Activated CD4-positive, alpha-beta T cell treated with anti-CD3 and anti-CD28 coated beads, Interleukin-2, amount 50 U/mL, for 24 hours (primary cell): Measurements from ENCODE around the gene OR9I1.

Experiments used
- DNase-seq, 2 donors: peaks; one replicate each; pipeline ENCODE4 v3.0.0-alpha.2; 2020; ENCODE audit warnings: low read depth in 1 of 2, low spot score in 1 of 2

The OR9I1 gene

DNA sequence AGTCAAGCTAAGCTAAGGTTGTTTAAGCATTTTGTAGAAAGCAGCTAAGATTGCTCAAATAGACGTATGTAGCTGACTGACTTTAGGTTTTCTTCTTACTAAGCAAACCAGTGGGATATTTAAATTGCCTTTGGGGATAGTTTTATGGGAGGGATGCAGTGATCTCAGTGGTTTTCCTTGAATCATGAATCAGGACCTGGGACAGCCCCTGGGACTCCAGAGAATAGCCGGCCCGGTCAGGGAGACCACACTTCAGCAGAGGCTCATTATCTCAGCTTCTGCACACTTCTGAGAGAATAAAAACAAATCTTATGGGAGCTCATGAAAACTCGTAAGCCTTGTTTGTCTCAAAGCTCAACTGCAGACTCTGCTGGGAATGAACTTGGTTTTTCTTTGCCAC, at the start of gene OR9I1:
Gene OR9I1 (minus strand): TSS at position 62 of the 400 bp plus-strand sequence. CDS start 6,086 bp downstream, outside the sequence.
- no peak for DNase-seq

DNA sequence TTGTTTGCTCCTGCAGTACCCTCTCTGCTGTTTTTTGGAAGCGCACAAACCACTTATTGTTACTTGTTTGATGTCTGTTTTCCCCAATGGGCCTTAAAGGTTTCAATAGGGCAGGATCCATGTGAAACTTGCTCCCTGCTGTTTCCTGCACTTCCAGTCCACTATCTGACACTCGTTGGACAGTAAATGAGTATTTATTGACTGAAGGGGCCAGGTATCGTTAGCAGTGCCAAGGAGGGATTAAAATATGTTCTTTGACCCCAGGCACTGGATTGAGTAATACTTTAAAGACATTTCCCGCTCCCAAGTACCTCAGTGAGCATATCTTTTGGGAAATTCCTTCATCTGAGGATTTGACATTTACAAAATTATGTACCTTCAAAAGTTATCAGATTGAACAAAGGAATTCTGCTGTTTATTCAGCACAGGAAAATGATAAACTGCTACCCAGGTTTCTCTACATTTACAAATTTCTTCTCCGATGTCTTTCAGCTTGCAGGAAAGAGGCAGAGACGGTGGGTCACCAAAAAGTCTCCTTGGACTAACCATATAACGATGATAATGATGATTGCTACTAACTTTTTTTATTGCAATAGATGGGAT, 40.3 kb upstream of the OR9I1 start:
- no peak for DNase-seq

DNA sequence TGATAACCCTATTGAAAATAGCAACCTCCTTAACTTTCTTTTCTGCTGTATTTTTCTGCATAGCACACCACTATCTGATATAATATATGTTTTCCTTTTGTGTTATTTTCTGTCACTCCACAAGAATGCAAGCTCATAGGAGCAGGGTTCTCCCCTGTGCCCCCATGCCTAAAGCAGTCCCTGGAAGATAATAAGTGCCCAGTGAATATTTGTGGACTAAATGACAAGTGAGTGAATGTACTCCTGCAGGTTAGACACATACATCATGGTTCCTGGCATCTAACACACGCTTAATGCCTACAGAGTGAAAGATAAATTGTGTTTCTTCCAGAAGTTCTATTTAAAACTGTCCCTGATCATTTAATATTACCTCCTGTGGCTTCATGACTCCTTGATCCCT, 39.7 kb upstream of the OR9I1 start:
- DNase-seq = no peak

- no peak for DNase-seq
Observed at GRCh38 chr11:58164389-58164788, 39.1 kb upstream of the OR9I1 start.

GRCh38 chr11:58152781-58153180, 27.5 kb upstream of the OR9I1 start:
- DNase-seq = no peak

- DNase-seq = no peak
Observed at GRCh38 chr11:58142761-58143160, 17.4 kb upstream of the OR9I1 start.

- no peak for DNase-seq
Observed at GRCh38 chr11:58135171-58135570, 9.8 kb upstream of the OR9I1 start.

DNA sequence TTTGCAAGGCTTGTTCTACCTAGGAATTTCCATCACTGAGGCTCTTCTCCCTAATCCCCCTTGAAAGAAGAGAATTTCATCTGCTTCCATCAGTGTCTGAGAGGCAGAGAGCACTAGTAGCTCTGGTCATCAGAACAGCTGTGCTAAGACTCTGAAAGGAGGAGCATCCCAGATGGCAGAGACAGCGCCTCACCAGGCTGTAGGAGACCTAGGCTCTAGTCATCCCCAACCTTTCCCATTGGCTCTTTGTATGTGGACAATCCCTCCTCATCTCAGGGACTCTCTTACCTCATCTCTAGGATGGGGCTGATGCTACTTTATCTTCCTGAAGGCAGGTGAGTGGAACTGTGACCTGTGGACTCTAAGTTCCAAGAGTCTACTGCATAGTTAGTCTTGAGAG, 8.8 kb upstream of the OR9I1 start:
- DNase-seq = no peak

DNA sequence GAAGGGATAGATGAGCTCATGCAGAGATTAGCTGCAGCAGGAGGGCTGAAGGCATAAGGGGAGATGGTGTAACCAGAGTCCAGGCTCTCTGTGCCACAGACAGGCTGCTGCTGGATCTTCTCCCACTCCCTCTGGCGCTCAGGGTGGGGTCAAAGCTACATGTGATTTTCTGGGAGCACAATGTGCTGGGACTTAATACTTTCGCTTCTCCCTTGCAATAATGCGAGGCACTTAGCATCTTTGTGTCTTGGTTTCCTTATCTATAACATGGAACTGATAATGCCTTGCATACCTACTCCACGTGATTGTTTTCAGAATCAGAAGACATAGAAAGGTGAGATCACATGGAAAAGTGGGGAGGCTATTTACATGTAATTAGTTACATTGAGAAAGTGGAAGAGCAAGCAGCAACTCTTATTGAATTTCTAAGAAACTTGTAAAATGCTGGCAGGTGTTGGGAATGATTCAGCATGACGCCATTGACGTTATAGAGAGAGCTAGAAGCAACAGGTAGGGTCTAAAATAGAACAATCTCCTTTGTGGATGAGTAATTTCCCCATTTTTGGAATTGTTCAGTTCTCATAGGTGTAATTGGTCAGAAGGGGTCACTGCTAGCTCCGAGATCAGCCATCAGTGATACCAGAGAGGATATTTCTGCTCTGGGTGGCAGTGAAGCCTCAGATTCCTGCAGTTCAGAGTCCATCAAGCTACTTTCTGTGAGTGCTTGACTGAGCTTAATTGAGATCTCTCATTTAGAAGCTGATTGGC, 8.2 kb upstream of the OR9I1 start:
- DNase-seq = no peak

DNA sequence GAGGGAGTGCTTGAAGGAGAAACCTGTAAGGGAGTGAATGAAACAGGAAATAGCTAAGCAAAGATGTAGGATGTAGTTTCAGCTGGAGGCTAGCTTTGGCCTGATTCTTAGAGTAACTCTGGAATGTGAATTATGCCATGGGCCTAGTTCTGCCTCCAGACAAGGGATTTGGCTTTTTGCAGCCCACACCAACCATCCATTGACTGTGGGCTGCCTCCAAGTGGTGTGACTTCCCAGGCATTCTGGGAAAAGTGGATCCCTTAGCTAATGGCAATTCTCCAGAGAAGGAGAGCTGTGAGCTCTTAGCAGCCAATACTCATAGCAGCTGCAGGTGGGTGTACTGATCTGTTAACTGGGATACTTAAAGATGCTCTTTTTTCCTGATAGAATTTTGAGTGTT, 2.0 kb upstream of the OR9I1 start:
- DNase-seq = no peak

- no peak for DNase-seq
Observed at GRCh38 chr11:58121096-58121495, 4.2 kb downstream of the OR9I1 start.

DNA sequence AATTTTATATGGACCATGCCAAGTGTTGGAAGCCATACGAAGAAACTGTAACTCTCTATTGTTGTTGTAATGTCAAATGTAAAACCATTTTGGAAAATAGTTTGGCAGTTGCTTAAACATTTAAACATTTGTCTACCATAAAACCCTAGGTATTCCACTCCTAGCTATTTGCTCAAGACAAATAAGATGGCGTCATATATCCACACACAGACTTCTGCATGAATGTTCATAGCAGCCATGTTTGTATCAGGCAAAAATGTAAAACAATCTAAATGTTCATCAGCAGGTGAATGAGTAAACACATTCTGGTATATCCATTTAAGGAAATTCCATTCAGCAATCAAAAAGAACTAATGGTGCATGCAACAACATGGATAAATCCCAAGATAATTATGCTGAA, 27.9 kb downstream of the OR9I1 start:
- no peak for DNase-seq

GRCh38 chr11:58086528-58086927, 38.8 kb downstream of the OR9I1 start:
- no peak for DNase-seq

DNA sequence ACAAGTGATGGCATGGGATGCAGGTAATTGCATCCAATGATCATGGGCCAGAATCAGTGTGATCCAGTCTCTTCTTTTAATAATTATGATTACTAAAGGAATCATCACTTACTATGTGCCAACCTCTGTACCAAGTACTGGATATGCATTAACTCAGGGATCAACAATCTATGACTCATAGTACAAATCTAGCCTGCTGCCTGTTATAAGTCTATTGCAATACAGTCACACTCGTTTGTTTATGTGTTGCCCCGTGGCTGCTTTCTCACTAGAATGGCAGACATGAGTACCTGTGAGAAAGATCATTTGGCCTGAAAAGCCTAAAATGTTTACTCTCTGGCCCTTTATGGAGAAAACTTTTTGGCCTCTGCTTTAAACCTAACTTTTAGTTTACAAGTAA, 49.5 kb downstream of the OR9I1 start:
- no peak for DNase-seq

GRCh38 chr11:58070585-58070984, 54.7 kb downstream of the OR9I1 start:
- no peak for DNase-seq

GRCh38 chr11:58068655-58069054, 56.7 kb downstream of the OR9I1 start:
- no peak for DNase-seq

DNA sequence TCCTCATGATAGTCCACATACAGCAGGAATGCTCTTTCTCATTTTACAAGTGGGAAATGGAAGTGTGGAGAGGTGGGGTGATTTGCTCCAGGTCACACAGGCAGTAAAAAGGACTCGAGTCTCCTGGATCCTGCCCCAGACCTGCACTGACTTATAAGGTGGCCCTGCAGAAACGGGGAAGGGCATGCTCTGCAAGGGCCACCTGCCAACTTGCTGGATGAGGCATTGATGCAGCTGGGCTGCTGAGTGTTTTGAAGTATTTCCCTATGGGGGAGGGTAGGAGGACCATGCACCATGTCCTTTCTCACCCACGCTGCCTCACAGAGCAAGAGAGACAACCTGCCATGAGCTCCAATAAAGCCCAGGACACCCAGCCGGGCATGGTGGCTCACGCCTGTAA, 57.6 kb downstream of the OR9I1 start:
- DNase-seq = no peak
